ENCODE data around the gene CBX5. TPM values are rescaled to one million over a fixed set of nuclear protein-coding genes. Genes with fewer than 3 reads are reported as not detected.

The CBX5 gene
- total and polyA plus RNA-seq, 10 donors = 6.5 to 60.3 (median 43.6) TPM

- TF ChIP-seq POLR2AphosphoS5 (IDR thresholded peaks at IDR 0.05) (peak; percentile 70 to 89 (median 76)), CTCF (IDR thresholded peaks at IDR 0.05 in 8 of 11, conservative IDR thresholded peaks at IDR 0.05 in 3 of 11) (no peak), POLR2A (IDR thresholded peaks at IDR 0.05) (peak in 1 of 3 donors; percentile 51)
- 25 to 46% (median 33%) methylated on average over 8 of the region's 8 CpGs for WGBS, 5 donors
- peak overlapping the region in 1 of 8 donors; percentile 6 for H3K4me3 ChIP-seq
- intact Hi-C loops (cut with DNase I; ENCODE audit: low total_unique reads) = no loop called here
- DNase-seq = peak; percentile 95
- peaks cover 0 to 28% (median 5%) of the 10 kb centered on the region in 7 donors for H3K27me3 ChIP-seq (replicated peaks in 1 of 7)
- peaks cover 3 to 60% (median 20%) of the 10 kb centered on the region in 6 donors for H3K4me1 ChIP-seq
- H3K9me3 ChIP-seq = no peaks in the 10 kb centered on the region
- H3K27ac ChIP-seq = peak overlapping the region in 7 of 8 donors; percentile 46 to 94 (median 84)
- no peaks in the 10 kb centered on the region for H3K36me3 ChIP-seq
These were observed 27.2 kb upstream of the CBX5 start for GRCh38 chr12:54306925-54307741.

- Histone ChIP-seq H3K36me3 (no peaks in the 10 kb centered on the region), H3K9me3 (no peaks in the 10 kb centered on the region), H3K27ac (peak overlapping the region in 7 of 8 donors; percentile 61 to 94 (median 82)), H3K4me3 (peak overlapping the region in 2 of 8 donors; percentile 5 to 51), H3K4me1 (peaks cover 7 to 78% (median 29%) of the 10 kb centered on the region in 6 donors), H3K27me3 (replicated peaks in 1 of 7) (peaks cover 0 to 57% (median 23%) of the 10 kb centered on the region in 7 donors)
- intact Hi-C loops (cut with DNase I; ENCODE audit: low total_unique reads) = no loop called here
- 2 to 6% (median 5%) methylated on average over 12 of the region's 12 CpGs for WGBS, 5 donors
- peak; percentile 96 for DNase-seq
- peak in 2 of 11 experiments; percentile 15 to 23 for TF ChIP-seq CTCF (IDR thresholded peaks at IDR 0.05 in 8 of 11, conservative IDR thresholded peaks at IDR 0.05 in 3 of 11)
- no peak for TF ChIP-seq POLR2A (IDR thresholded peaks at IDR 0.05)
- peak; percentile 73 to 92 (median 84) for TF ChIP-seq POLR2AphosphoS5 (IDR thresholded peaks at IDR 0.05)
These were observed 24.4 kb upstream of the CBX5 start for GRCh38 chr12:54304187-54304810.

GRCh38 chr12:54303640-54304039, 23.7 kb upstream of the CBX5 start:
- Histone ChIP-seq H3K27me3 (replicated peaks in 1 of 7) (peaks cover 0 to 63% (median 28%) of the 10 kb centered on the region in 7 donors), H3K4me3 (peak overlapping the region in 2 of 8 donors; percentile 5 to 51), H3K27ac (peak overlapping the region in 7 of 8 donors; percentile 10 to 94 (median 82)), H3K9me3 (no peaks in the 10 kb centered on the region), H3K4me1 (peaks cover 7 to 78% (median 29%) of the 10 kb centered on the region in 6 donors), H3K36me3 (no peaks in the 10 kb centered on the region)
- DNase-seq = no peak
- TF ChIP-seq CTCF (IDR thresholded peaks at IDR 0.05 in 8 of 11, conservative IDR thresholded peaks at IDR 0.05 in 3 of 11) = no peak
- no peak for TF ChIP-seq POLR2AphosphoS5 (IDR thresholded peaks at IDR 0.05)
- intact Hi-C loops (cut with DNase I; ENCODE audit: low total_unique reads) = no loop called here

Measured in spleen (tissue), 11 donors.